Left hindlimb (tissue), 1 donor: ENCODE results near the gene CHSY1.
A peak's percentile ranks its signal among the peaks of the same experiment; 100 is the strongest.

Experiments used
- DNase-seq: peaks from one replicate; pipeline ENCODE4 v3.0.0-alpha.2; 2018

CHSY1 gene

GRCh38 chr15:101148881-101149664 lies 102.8 kb downstream of the CHSY1 start:
- no peak for DNase-seq

- DNase-seq, result no peak
These were observed 103.5 kb downstream of the CHSY1 start for GRCh38 chr15:101148166-101148880.

- no peak for DNase-seq
These were observed 104.7 kb downstream of the CHSY1 start for GRCh38 chr15:101147181-101147580.

- no peak for DNase-seq
These were observed 105.6 kb downstream of the CHSY1 start for GRCh38 chr15:101146118-101146702.

- no peak for DNase-seq
These were observed 106.5 kb downstream of the CHSY1 start for GRCh38 chr15:101145362-101145761.

GRCh38 chr15:101143321-101143720 lies 108.5 kb downstream of the CHSY1 start:
- no peak for DNase-seq

- no peak for DNase-seq
These were observed 109.1 kb downstream of the CHSY1 start for GRCh38 chr15:101142711-101143110.

- no peak for DNase-seq
These were observed 109.8 kb downstream of the CHSY1 start for GRCh38 chr15:101141926-101142527.

GRCh38 chr15:101140697-101141065 lies 111.2 kb downstream of the CHSY1 start:
- no peak for DNase-seq

- no peak for DNase-seq
These were observed 111.7 kb downstream of the CHSY1 start for GRCh38 chr15:101139986-101140696.

GRCh38 chr15:101138913-101139880 lies 112.7 kb downstream of the CHSY1 start:
- peak; percentile 68 for DNase-seq

- no peak for DNase-seq
These were observed 113.7 kb downstream of the CHSY1 start for GRCh38 chr15:101138086-101138660.

- no peak for DNase-seq
These were observed 114.4 kb downstream of the CHSY1 start for GRCh38 chr15:101137312-101137940.

- DNase-seq, result no peak
These were observed 115.2 kb downstream of the CHSY1 start for GRCh38 chr15:101136381-101137268.

- DNase-seq, result no peak
These were observed 116.2 kb downstream of the CHSY1 start for GRCh38 chr15:101135532-101136166.

GRCh38 chr15:101134780-101135179 lies 117.1 kb downstream of the CHSY1 start:
- DNase-seq, result no peak

- no peak for DNase-seq
These were observed 118.0 kb downstream of the CHSY1 start for GRCh38 chr15:101133751-101134261.

GRCh38 chr15:101133181-101133460 lies 118.7 kb downstream of the CHSY1 start:
- no peak for DNase-seq
